Neural cell (in vitro differentiated cells): Measurements from ENCODE around the gene GALR3. TPM values are rescaled to one million over a fixed set of nuclear protein-coding genes. Genes with fewer than 3 reads are reported as not detected.
A peak's percentile ranks its signal among the peaks of the same experiment; 100 is the strongest.

Experiments used
- H2AFZ ChIP-seq: fragments of 200-600, 300-800 bp; sonication (generic), shearing (Covaris generic); 2 replicates; pipeline ENCODE4 v1.6.0; 2014; ENCODE audit warnings: low read depth, mild to moderate bottlenecking, antibody characterized with exemption, low read length, moderate library complexity
- H3F3A ChIP-seq: fragments of 200-600 bp; shearing (Covaris generic); 2 replicates; pipeline ENCODE4 v1.6.1; 2016; ENCODE audit warnings: mild to moderate bottlenecking, moderate library complexity, mixed read lengths, antibody characterized with exemption, low read length; ENCODE audit not compliant: insufficient read depth, poor library complexity, severe bottlenecking
- H3K27ac ChIP-seq: fragments of 200-600, 300-800 bp; sonication (generic), shearing (Covaris generic); 2 replicates; pipeline ENCODE4 v1.5.1; 2014; ENCODE audit warnings: mild to moderate bottlenecking, low read length, moderate library complexity
- H3K27me3 ChIP-seq: fragments of 300-800, 200-600 bp; sonication (generic), shearing (Covaris generic); 2 replicates; pipeline ENCODE4 v1.6.0; 2014; ENCODE audit warnings: mild to moderate bottlenecking, low read depth, low read length, moderate library complexity; ENCODE audit not compliant: insufficient read depth
- H3K36me3 ChIP-seq: fragments of 300-800, 200-600 bp; sonication (generic), shearing (Covaris generic); 2 replicates; pipeline ENCODE4 v1.5.1; 2014; ENCODE audit warnings: mild to moderate bottlenecking, antibody characterized with exemption, low read length, moderate library complexity; ENCODE audit not compliant: insufficient read depth
- H3K4me2 ChIP-seq: fragments of 300-800, 200-600 bp; sonication (generic), shearing (Covaris generic); 2 replicates; pipeline ENCODE4 v1.6.0; 2014; ENCODE audit warnings: mild to moderate bottlenecking, low read length
- H3K4me3 ChIP-seq: fragments of 300-800, 200-600 bp; sonication (generic), shearing (Covaris generic); 2 replicates; pipeline ENCODE4 v1.5.1; 2014; ENCODE audit warnings: mild to moderate bottlenecking, low read length, moderate library complexity
- H3K79me2 ChIP-seq: fragments of 200-600 bp; shearing (Covaris generic); replicated peaks from 2 replicates; pipeline ENCODE4 v1.6.0; 2014; ENCODE audit warnings: mild to moderate bottlenecking, low read length, moderate library complexity; ENCODE audit not compliant: insufficient read depth
- H3K9ac ChIP-seq: fragments of 300-800, 200-600 bp; sonication (generic), shearing (Covaris generic); 2 replicates; pipeline ENCODE4 v1.6.1; 2016; ENCODE audit warnings: mild to moderate bottlenecking, low read length, mixed read lengths
- H3K9me2 ChIP-seq: fragments of 200-600 bp; shearing (Covaris generic); 2 replicates; pipeline ENCODE4 v1.6.1; 2016; ENCODE audit warnings: mild to moderate bottlenecking, low read length, mixed read lengths; ENCODE audit not compliant: insufficient read depth
- H3K9me3 ChIP-seq: fragments of 200-600, 300-800 bp; sonication (generic), shearing (Covaris generic); 2 replicates; pipeline ENCODE4 v1.6.1; 2016; ENCODE audit warnings: mild to moderate bottlenecking, mixed run types, low read length, moderate library complexity, mixed read lengths
- H4K20me1 ChIP-seq: fragments of 200-600 bp; shearing (Covaris generic); 2 replicates; pipeline ENCODE4 v1.6.1; 2016; ENCODE audit warnings: mild to moderate bottlenecking, mixed run types; ENCODE audit not compliant: insufficient read depth
- CTCF ChIP-seq: fragments of 450-650 bp; IDR thresholded peaks from 2 replicates; pipeline ENCODE4 v1.5.1; 2014; ENCODE audit warnings: antibody characterized with exemption, mild to moderate bottlenecking, moderate library complexity; ENCODE audit not compliant: poor library complexity, severe bottlenecking
- EZH2 ChIP-seq: fragments of 200-600, 300-800 bp; shearing (Covaris generic), sonication (generic); IDR thresholded peaks from 2 replicates; pipeline ENCODE4 v1.6.1; 2014; ENCODE audit warnings: antibody characterized with exemption, low read length, borderline replicate concordance, mild to moderate bottlenecking; ENCODE audit not compliant: insufficient read depth, poor library complexity, severe bottlenecking
- MXI1 ChIP-seq: fragments of 450-650 bp; conservative IDR thresholded peaks from 2 replicates; pipeline ENCODE4 v1.6.1; 2014; ENCODE audit warnings: antibody characterized with exemption, mild to moderate bottlenecking; ENCODE audit not compliant: poor library complexity, severe bottlenecking
- POLR2AphosphoS5 ChIP-seq: IDR thresholded peaks from 2 replicates; pipeline ENCODE4 v1.6.1; 2012
- RAD21 ChIP-seq: fragments of 450-650 bp; conservative IDR thresholded peaks from 2 replicates; pipeline ENCODE4 v1.6.1; 2014; ENCODE audit warnings: antibody characterized with exemption, mild to moderate bottlenecking, moderate library complexity
- REST ChIP-seq: IDR thresholded peaks from 2 replicates; pipeline ENCODE4 v1.6.1; 2012; ENCODE audit warnings: borderline replicate concordance
- SMC3 ChIP-seq: fragments of 450-650 bp; conservative IDR thresholded peaks from 2 replicates; pipeline ENCODE4 v1.6.1; 2014; ENCODE audit warnings: antibody characterized with exemption, mild to moderate bottlenecking, moderate library complexity; ENCODE audit not compliant: poor library complexity
- TAF1 ChIP-seq: IDR thresholded peaks from 2 replicates; pipeline ENCODE4 v1.6.1; 2012; ENCODE audit warnings: low read depth
- polyA plus RNA-seq: library from polyadenylated mRNA; depleted of rRNA; stranded (reverse); fragments of >200 nt; gene quantifications from 2 replicates; pipeline ENCODE4 v1.2.3, GENCODE V29; 2014

The GALR3 gene
- polyA plus RNA-seq, 1 donor from 2014 or later, result 0.73 TPM

- Histone ChIP-seq H3K27me3 (peaks cover 42% of the 10 kb centered on the region), H4K20me1 (no peaks in the 10 kb centered on the region), H2AFZ (no peak overlapping the region), H3K79me2 (no peaks in the 10 kb centered on the region), H3K9me2 (no peaks in the 10 kb centered on the region), H3K36me3 (no peaks in the 10 kb centered on the region), H3K27ac (no peak overlapping the region), H3K9me3 (no peaks in the 10 kb centered on the region), H3K9ac (peak overlapping the region; percentile 42), H3F3A (peaks cover 8% of the 10 kb centered on the region), H3K4me3 (peak overlapping the region; percentile 35), H3K4me2 (no peak overlapping the region)
- TF ChIP-seq RAD21, result no peak
- no peak for TF ChIP-seq TAF1
- TF ChIP-seq MXI1, result no peak
- TF ChIP-seq POLR2AphosphoS5, result no peak
- TF ChIP-seq SMC3, result no peak
These were observed 18.8 kb upstream of the GALR3 start for GRCh38 chr22:37804352-37804880.

- Histone ChIP-seq H2AFZ (no peak overlapping the region), H3F3A (peaks cover 8% of the 10 kb centered on the region), H3K4me3 (peak overlapping the region; percentile 56), H3K79me2 (no peaks in the 10 kb centered on the region), H3K36me3 (no peaks in the 10 kb centered on the region), H3K9me3 (no peaks in the 10 kb centered on the region), H3K4me2 (no peak overlapping the region), H3K9ac (peak overlapping the region; percentile 42), H3K27ac (no peak overlapping the region), H3K9me2 (no peaks in the 10 kb centered on the region), H3K27me3 (peaks cover 42% of the 10 kb centered on the region), H4K20me1 (no peaks in the 10 kb centered on the region)
- TF ChIP-seq EZH2, result no peak
- no peak for TF ChIP-seq REST
- no peak for TF ChIP-seq MXI1
- TF ChIP-seq CTCF, result no peak
- no peak for TF ChIP-seq SMC3
- peak; percentile 41 for TF ChIP-seq POLR2AphosphoS5
These were observed 18.0 kb upstream of the GALR3 start for GRCh38 chr22:37804881-37805809.
